Renal pelvis (tissue), 4 donors: ENCODE measurements around the gene C3orf20. TPM values are rescaled to one million over a fixed set of nuclear protein-coding genes. Genes with fewer than 3 reads are reported as not detected.
"Not testable (repeated sequence)": the region's sequence is repeated elsewhere in the genome, so short reads cannot be mapped to it uniquely, and the experiment has no call there.

Source experiments
- DNase-seq: peaks from one replicate; pipeline ENCODE4 v3.0.0-alpha.2; 2013
- polyA plus RNA-seq, 3 donors: library from polyadenylated mRNA; unstranded; fragments of 120-200 nt; gene quantifications; one replicate each; pipeline ENCODE4 v1.2.1, GENCODE V29; 2013; ENCODE audit not compliant: insufficient read length in 3 of 3

The C3orf20 gene
- polyA plus RNA-seq, 3 donors: 0.19 to 0.77 (median 0.25) TPM

DNA sequence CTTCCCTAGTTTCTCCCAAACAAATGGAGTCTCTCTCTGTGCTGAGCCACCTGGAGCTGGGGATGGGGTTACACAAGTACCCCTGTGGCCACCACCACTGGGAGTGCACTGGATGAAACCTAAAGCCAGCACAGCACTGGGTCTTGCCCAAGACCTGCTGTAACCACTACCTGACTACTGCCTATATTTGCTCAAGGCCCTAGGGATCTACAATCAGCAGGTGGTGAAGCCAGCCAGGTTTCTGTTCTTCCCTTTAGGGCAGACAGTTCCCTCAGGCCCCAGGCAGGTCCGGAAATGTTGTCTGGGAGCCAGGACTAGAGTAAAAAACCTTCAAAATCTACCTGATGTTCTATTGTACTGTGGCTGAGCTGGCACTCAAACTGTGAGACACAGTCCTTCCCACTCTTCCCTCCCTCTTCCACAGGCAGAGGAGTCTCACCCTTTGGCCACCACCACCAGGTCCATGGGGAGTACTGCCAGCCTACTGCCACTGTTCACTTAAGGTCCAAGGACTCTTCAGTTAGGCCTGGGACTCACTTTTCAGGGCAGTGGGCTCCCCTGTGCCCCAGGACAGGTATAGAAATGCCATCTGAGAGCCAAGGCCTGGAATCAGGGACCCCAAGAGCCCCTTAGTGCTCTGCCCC is 23.8 kb downstream of the C3orf20 start:
- no peak for DNase-seq

DNA sequence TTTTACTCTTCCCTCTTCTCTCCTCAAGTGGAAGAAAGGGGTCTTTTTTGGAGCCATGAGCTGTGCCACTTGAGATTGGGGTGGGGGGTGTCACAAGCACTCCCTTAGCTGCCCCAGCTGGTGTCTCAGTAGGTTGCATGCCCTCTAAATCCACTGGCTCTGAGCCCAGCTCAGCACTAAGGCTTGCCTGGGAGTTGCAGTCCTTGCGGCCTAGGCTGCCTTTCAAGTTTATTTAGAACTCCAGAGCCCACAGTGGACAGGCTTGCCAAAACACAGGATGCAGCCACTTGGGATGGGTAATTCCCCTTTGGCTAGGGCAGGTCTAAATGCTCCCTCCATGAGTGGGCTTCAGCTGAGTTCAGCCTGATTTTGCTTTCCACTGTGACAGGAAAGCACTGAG is 24.7 kb downstream of the C3orf20 start:
- DNase-seq: no peak

DNA sequence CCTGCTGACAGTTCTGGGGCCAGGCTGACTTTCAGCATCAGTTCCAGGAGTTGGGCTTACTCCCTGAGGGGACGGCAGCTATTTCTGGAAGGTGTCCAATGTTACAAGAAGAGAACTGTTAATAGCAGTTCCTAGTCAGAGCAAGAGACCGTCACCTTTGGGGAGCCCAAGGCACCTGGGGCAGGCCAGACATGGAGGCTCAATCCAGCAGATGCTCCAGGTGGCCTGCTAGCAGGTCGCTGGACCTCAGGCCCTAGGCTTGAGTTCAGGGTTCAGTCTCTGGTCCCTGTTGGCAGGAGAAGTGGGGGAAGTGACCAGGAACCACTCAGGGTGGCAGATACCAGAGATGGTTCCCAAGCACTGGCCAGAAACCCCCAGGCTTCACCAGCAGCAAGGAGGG is 25.9 kb downstream of the C3orf20 start:
- DNase-seq: no peak

DNA sequence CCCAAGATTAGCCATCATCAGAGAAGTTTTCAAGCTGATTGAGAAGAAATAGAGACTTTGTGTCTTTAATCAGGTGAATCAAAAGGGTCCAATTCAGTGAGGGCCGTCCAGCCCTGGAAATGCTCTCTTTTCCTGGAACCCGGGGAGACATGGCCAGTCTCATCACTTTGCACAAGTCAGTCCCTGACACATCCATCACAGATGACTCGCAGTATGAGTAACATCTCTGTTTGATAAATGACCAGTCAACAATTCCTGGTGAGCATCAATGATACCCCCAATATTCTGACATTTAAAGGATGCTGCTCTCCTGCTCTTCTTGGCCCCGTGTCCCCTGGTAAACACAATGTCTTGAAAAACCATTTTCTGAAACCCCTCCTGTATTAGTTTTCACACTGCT is 26.7 kb downstream of the C3orf20 start:
- no peak for DNase-seq

DNA sequence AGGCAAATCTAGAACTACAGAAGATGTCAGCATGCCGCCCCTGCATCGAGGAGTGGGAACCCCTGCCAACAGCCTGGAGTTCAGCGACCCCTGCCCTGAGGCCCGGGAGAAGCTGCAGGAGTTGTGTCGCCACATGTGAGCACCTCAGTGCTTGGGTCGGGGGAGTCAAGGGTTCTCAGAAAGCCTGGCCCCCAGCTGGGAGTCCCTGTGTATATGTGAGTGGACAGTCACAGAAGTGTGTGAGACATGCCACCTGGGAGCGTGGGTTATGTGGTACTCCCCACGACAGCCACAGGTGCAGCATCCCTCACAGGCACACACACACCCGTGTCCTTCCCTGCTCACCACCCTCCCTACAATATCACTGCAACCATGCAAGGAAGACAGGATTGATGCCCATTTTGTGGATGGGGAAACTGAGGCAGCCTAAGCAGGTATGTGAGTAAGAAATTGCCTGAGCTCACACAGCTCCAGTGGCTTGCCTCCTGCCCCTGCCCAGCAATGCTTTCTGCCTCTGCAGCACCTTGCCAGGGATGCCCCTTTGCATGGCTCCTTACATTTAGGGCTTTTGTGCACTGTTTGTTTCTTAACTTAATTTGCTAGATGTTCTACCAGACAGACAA is 28.3 kb downstream of the C3orf20 start:
- DNase-seq: no peak

DNA sequence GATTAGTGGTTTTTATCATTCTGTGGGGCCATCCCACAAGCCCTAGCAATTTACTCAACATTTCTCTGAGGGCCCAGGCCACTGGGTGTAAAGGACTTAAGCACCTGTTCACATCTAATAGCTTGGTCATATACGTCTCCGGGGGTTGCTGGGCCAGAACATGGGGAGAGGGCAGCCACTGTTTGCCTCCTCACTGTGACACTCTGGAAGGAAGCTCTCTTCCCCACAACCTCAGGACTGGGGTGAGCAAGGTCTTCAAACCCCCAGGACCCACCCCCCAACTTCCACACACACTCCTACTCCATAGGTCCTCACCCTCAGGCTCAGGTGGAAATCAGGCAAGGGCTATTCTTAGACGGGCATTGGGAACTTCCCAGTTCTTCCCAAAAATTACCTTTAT is 28.9 kb downstream of the C3orf20 start:
- no peak for DNase-seq

DNA sequence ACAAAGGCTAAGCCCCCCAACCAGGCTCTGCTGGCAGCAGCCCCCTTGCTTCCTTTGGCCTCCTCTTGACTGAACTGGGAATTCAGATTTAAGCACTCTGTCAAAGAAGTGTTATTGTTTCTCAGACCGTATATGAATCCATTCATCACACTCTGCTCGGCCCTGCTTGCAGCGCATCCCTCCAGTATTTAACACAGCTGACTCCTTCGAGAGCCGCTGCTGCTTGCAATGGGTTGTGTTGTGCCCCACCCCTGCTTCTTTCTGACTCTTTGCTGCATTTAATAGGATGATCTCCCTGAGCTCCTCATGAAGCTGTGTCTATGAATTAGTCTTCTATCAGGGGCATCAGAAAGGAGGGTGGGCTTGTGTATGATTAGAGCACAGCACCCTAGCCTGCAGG is 31.2 kb downstream of the C3orf20 start:
- DNase-seq: no peak

DNA sequence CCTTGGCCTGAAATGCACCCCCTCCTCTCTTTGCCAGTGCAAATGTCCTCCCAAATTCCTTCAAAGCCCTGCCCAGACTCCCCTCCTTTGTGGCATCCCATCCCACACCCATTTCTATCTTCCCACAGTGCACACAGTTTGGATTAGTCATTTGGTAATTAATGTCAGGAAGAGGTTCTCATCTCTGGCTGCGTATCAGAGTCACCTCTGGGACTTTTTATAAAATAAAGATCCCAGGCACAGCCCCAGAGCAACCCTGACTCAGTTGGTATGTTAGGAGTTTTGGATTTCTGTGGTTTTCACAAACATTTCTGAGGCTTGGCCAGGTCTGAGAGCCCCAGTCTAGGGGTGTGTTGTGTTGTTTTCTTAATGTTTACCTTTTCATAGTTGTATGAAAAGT is 41.6 kb downstream of the C3orf20 start:
- no peak for DNase-seq

DNA sequence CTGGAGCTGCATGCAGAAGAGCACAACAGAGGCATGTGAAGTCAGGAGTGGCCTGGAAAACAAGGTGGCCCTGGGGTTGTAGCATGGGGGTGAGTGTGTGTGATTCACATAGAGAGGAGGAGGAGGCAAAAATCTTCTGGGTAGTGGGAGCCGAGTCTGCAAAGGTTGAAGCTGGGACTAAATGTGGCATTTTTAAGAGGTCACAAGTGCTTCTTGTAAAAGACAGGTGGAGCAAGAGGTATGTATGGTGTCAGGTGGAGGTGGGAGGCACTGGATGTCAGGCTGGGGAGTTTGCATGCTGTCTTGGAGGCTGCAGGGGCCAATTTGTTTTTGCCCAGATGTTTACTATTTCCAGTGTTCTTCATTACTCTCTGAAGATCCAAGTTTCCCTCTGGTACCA is 42.4 kb downstream of the C3orf20 start:
- DNase-seq: no peak

DNA sequence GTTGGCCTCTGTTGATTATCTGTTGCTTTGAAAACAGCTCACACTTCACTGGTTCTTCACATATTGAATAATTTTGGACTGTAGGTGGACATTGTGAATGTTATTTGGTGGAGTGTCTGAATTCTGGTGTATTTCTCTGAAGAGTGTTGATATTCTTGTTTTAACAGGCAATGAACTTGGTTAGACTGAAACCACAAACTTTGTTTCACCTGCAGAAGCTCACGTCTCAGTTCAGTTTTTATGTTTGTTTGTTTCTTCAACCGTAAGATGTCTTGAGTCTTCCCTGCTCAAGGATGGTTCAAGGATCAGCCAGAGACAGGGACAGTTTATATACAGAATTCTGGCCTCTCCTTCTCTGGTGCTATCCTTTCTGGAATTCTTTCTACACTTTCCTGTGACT is 43.6 kb downstream of the C3orf20 start:
- DNase-seq: no peak

DNA sequence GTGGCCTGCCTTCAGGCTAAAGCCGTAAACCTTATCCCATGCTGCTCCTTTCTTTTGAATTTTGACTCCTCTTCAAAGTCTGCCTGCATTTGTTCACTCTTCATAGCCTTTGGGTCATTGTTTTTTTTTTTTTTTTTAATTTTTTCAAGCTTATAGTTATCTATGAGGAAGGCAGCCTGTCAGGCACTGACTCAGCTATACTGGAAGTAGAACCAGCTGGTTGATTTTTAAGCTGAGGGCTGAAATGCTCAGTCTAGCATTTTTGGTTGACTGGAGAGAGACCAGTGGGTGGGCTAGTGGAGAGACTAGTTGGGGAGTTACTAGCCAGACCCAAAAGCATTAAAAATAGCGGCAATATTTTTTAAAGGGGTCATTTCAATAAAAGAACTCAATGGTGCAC is 44.1 kb downstream of the C3orf20 start:
- DNase-seq: no peak

DNA sequence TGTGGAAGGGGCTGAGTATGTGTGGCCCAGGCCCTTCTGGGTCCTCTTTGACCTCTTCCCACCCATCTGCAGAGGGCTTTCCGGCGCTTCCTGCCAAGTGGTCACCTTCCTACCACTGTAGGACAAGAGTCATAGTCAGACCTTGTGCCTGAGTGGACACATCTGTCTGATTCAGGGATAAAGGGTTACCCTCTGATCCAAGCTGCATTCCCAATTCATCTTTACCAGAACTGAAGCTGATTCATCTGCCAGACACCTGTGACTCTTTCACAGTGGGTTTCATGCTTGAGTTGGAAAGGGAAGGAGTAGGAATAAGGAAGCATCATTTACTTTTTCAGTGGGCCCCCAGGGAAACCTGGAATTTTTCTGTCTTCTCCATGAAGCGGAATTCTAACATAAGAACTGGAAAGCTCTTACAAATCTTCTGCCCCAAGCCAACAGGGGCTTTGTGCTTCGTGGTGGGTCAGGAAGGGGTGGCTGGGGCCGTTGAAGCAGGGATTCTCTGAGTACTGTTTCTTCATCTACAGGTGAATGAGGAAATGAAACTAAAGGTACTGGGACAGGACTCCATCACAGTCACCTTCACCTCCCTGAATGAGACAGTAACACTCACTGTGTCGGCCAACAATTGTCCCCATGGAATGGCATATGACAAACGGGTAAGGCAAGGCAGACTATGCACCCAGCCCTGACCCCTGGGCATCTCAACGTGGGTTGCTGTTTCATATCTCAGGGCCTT is 46.4 kb downstream of the C3orf20 start:
- no peak for DNase-seq

DNA sequence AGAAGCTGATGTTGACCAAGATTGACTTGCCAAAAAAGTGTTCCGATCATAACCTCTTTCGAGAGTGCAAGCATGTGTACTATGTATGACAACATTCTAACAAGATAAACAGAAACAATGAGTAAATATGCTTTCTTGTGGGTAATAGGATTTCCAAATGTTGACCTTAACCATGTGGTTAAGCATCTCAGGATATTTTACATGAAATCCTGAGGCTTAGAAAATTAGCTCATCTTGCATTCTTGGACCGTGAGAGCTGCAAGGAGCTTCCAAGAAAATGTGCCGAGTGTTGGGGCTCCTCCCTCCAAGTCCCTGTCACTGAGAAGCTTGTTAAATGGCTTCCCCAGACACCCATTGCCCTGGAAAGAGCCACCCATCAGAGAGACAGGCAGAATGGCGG is 50.1 kb downstream of the C3orf20 start:
- DNase-seq: peak; percentile 17

DNA sequence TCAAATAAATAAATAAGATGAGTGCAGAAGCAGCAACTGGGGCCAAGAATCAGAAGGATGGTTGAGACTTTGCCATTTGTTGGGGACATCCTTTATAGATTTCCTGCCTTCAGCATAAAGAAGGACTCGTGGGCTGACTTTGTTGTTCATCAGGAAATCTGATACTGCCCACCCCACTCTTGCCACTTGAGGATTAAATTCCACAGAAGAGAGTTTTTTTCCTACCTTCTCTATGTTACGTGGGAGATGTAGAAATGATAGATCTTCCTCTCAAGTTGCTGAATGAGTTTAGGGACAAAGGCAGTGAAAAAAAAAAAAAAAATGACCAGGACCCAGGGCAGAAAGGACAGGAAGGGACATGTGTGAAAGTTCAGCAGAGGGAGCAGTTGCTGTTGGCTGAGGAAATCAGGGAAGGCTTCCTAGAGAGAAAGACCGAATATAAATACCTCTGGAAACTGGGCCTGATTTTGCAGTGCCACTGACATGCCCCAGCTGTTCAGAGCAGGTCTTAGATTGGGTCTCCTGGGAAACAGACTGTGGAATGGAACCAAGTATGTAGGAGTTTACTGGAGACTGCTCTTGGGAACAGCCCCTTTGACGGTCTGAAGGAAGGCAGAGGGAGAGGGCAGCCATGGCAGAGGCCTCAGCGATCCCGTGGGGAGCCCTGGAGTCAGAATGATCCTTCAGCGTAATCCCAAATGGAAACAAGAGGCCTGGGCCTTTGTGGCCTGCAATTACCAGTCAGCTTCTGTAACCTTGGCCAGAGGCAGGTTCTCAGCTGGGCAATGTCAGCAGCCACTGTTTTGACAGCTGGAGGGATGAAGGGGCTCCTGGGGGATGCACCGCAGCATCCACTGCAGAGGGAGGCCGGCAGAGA is 50.9 kb downstream of the C3orf20 start:
- DNase-seq: peak; percentile 86

DNA sequence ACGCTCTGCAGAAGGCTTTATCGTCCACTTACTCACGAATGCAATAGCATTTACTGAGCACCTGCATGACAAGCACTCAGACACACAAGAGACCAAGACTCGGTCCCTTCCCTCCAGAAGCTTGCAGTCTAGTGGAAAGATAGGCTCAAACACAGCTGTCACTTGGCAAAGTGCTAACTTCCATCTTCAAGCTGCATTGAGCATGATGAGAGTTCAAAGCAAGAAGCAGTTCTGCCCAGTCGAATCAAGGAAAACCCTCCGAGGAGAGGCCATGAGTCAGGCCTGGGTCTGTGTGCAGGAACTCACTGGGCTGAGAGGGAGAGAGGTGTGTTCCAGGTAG is 51.5 kb downstream of the C3orf20 start:
- no peak for DNase-seq

DNA sequence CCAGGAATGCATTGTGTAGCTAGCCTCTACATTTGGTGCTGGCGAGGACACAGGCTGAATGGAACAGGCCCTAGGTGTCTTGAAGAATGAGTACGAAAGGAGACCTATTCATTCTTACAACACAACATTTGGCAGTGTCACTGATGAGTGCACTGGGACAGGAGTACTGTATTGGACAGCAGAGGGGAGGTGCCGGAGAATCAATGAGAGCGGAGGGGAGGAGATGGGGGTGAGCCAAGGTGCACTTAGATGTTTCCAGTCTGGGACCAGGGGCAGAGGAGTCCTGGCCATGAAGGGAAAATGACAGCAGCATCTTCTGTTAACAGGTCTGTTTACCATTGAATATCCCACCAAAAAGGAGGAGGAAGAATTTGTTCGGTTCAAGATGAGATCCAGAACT is 53.2 kb downstream of the C3orf20 start:
- no peak for DNase-seq

DNA sequence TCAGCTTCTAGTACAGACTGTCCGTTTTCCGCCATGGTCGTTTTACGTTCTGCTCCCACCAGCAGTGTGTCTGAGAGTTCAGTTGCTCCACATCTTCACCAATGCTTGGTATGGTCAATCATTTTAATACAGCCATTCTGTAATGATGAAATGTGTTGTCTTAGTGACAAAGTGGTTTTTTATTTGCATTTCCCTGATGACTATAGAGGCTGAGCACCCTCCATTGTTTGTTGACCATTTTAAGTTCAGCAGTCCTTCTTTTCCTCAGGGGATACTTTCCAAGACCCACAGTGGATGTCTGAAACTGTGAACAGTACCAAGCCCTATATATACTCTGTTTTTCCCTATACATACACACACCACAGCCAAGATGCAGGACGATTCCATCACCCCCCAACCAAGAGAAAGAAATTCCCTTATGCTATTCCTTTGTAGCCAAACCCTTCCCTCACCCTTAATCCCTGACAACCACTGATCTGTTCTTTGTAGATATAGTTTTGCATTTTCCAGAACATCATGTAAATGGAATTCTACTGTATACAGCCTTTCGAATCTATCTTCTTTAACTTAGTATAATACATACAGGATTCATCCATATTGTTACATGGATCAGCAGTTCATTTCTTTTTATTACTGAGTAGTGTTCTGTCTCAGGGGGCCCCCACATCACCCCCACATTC is 55.9 kb downstream of the C3orf20 start:
- DNase-seq: no peak

DNA sequence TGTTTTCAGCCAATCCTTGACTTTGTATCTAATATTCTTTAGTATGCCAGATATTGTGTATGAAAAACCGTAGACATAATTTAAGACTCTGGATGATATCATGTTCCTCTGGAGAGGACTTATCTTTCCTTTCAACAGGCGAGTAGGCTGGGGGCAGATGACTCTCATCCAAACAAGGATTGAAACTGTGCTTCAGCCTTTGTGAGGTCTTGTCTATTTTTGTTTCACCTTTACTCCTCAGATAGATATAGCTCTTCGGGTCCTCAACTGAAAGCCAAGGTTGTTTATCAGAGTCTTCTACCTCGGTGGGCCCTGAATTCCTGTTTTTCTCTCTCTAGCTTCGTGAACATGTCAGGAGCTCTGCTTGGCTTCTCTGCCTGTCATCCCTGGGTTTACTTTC is 66.0 kb downstream of the C3orf20 start:
- DNase-seq: no peak

DNA sequence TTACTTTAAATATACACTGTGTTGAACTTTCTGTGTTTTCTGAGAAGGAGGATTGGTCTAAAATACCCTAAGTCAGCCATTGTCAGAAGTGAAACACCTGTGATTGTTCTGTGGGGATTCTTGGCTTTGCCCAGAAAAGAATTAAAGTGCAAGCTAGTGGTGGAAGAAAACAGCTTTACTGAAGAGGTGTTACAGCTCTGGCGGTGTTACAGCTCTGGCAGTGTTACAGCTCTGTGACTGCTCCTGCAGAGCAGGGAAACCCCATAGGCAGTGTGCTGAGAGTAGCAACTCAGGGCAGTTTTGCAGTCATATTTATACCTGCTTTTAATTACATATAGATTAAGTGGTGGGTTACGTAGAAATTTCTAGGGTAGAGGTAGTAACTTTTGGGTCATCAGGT is 66.6 kb downstream of the C3orf20 start:
- DNase-seq: no peak

DNA sequence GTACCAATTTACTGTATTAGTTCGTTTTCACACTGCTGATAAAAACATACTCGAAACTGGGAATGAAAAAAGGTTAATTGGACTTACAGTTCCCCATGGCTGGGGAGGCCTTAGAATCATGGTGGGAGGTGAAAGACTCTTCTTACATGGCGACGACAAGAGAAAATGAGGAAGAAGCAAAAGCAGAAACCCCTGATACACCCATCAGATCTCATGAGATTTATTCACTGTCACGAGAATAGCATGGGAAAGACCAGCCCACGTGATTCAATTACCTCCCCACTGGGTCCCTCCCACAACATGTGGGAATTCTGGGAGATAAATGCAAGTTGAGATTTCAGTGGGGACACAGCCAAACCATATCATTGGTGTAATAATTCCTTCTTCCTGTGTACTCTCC is 69.6 kb downstream of the C3orf20 start:
- DNase-seq: no peak

DNA sequence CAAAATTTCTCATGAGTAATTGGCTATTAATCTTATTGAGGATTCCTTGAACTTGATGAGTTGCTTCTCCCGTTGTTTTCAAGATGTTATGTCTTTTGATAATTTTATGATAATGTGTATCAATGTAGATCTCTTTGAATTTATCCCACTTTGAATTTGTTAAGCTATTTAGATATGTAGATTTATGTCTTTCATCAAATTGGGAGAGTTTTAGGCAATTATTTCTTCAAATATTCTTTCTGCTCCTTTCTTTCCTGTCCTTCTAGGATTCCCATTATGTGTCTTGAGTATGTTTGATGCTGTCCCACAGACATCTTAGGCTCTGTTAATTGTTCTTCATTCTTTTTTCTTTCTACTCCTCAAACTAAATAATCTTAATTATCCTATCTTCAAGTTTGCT is 75.7 kb downstream of the C3orf20 start:
- DNase-seq: no peak

DNA sequence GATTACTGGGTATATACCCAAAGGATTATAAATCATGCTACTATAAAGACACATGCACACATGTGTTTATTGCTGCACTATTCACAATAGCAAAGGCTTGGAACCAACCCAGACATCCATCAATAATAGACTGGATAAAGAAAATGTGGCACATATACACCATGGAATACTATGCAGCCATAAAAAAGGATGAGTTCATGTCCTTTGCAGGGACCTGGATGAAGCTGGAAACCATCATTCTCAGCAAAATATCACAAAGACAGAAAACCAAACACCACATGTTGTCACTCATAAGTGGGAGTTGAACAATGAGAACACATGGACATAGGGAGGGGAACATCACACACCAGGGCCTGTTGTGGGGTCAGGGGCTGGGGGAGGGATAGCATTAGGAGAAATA is 78.0 kb downstream of the C3orf20 start:
- not testable (repeated sequence) for DNase-seq
